Right renal pelvis (tissue), 4 donors: Measurements from ENCODE around the gene AKR7A2. TPM values are rescaled to one million over a fixed set of nuclear protein-coding genes. Genes with fewer than 3 reads are reported as not detected.

ENCODE experiments used
- DNase-seq, 4 donors: peaks; one replicate each; pipeline ENCODE4 v3.0.0-alpha.2; 2013; ENCODE audit warnings: low read depth in 4 of 4, low spot score in 3 of 4, missing footprints in 1 of 4
- polyA plus RNA-seq, 4 donors: library from polyadenylated mRNA; unstranded; fragments of 120-200 nt; gene quantifications; one replicate each; pipeline ENCODE4 v1.2.1, GENCODE V29; 2013; ENCODE audit not compliant: insufficient read length in 4 of 4

Gene AKR7A2
- 100 to 1,000 TPM in 1 of 4 donors, 10 to 100 TPM in 3; 80.6 to 103 (median 85.7) TPM for polyA plus RNA-seq

DNA sequence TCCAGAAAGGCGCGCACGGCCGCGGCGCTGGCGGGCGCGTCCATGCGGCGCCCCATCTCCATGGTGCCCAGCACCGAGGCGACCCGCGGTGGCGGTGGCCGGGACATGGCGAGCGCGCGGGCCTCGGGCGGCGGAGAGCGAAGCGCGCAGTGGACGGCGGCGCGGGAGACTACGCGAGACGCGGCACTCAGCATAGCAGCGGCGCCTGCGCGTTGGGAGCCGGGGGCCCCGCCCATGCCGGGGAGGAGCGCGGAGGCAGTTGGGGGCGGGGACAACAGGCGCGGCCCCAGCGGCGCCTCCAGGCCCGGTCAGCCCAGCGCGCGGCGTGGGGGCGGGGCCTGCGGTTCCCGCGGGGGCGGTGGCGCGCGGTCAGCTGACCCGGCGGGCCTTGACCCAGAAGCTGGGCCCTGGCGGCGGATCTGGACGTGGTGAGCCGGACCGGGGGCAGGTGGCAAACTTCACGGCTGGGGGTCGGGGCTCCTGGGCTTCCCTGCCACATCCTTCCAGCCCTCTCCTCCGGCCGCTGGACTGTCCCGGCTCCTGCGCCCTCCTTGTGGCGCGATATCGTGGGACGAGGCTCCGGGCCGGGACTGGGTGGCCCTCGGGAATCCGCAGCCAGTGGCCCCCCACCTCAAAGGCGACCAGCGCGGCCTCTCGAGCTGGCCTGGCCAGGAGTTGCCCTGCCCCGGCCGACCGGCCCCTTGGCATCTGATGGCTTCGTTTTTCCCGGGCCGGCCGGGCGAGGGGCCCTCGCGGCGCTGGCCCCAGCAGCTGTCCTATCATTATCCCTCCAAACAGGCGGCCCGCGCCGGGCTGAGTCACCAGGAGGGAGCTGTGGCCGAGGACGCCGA, at the start of gene AKR7A2, which contains the start of gene SLC66A1:
Gene AKR7A2 (minus strand): TSS at position 214 of the 851 bp plus-strand sequence. CDS start 20 bp downstream, at position 194.
Gene SLC66A1 (plus strand): TSS at position 396 of the 851 bp plus-strand sequence. CDS start 5,352 bp downstream, outside the sequence.
- peak; percentile 84 to 91 (median 90) for DNase-seq

DNA sequence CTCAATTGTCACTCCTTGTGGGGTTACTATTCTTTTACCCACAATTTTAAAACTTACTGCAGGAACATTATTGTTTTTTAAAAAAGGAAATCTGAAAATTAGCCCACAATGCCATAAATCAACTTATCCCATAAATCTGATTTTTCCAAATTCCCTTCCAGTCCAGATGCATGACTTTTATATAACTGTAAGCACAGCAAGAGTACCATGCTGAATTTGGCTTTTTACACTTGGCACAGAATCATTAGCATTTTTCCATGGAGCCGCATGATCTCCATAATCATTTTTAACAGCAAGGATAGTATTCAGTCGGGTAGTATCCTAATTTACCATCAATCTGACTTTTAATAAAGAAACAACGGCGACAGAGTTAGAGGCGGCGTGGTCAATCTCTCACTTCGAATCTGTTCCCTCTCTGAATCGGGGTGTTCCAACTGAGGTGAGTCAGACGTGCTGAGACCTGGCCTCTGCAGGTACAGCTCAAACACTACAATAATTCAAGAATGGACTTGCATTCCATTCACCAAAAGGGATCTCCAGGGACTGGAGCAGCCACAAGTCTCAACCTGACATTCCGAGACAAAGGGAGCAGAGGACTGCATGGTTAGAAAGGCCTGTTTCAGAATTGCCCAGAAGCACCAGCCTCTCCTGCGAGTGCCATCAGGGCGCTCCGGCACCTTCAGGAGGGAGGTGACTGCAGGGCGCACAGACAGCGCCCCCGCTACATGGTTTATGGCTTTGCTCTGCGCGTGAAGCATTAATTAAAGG, 49.1 kb upstream of the AKR7A2 start:
- DNase-seq = no peak

DNA sequence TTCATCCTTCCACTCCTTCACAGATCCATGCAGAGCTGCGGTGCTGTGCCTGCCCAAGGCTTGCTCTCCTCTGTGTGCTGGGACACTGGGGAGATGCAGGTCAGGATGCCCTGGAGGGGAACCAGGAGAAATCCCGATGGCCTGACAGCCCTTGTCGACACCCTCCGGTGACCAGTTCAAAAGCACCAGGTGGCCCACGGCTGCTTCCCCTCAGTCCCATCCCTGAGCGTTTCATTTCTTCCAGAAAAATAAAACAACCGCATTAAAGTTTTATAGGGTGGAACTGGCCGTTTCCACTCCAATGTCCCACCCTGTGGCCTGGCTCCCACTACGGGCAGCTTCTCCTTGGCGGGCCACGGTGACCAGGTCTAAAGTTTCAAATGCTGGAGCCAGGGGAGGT, 48.5 kb upstream of the AKR7A2 start:
- DNase-seq = no peak

DNA sequence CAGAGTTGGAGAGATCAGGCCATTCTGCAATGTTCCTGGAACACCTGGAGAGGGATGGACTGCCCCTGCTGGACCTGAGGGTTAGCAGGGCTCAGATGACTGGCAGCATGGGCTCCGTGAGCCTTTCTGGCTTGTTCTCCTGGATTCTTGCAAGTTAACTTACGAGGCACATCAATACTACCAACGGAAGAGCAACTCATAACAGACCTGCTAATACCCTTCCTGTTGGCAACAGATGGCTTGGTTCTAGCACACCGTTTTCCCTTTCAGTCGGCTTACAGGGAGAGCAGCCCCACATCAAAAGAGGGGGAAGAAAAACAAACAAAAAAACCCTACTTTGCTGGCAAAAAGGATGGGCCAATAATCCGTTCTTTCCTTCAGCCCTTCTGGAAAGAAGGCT, 48.1 kb upstream of the AKR7A2 start:
- no peak for DNase-seq

DNA sequence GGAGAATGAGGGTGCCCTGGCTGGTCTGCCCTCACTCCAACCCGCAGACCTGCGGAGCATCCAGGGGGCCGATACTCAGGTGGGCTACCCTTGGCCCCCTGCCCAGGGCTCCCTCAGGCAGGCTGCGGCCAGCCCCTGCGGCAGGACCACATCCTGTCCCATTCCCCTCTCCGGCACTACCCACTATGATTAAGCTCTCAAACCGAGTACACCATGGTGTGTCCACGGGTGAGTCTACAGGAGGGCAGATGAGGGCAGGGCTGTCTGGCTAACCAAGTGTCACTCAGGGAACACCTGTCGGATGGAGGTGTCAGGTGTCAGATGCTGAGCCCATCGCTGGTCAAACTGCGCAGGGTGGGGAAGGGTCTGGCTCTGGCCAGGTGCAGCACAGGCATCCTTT, 47.4 kb upstream of the AKR7A2 start:
- no peak for DNase-seq

DNA sequence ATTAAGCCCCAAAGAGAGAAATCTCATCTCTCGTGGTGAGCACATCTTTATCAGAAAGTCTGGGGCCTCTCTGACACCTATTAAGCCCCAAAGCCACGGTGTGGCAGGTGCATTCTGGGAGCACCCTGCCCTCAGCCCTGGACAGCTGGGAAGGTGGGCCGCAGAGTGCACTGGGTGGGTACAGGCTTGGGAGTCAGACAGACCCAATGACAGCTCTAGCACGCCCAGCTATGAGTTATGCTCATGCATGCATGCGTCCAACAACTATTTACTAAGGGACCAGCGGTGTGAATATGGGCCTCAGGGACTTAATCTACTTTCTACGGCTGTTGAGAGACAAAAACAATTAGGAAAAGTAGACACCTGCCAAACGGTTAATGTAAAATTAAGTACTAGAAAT, 46.8 kb upstream of the AKR7A2 start:
- DNase-seq = no peak

DNA sequence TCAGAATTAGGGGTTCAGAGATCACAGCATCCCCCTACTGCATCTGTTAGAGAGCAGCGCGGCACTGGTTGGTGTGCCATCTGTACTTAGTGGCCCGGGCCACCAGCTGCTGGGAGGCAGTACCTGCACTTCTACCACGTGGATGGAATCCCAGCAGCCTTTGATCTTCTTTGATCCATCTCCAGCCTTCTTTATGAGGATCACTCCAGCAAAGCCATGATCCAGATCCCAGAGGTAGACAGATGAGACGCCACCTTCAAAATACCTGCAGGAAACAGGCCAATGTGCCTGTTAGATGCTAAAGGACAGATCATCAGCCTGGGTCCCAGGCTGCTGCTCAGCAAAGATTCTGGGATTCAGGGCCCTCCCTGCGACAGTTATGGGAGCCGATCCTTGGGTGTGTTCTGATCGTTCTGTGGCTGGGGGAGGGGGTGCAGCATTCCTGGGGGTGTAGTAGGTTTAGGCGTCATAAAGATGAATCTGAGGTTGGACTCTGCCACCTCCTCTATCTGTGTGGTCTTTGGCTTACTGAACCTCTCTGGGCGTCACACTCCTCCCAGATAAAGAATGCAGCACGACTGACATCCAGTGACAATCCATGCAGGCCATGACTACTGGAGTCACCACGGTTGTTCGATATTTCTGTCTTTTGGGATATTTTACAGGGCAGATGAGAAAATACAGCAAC, 45.5 kb upstream of the AKR7A2 start:
- no peak for DNase-seq

DNA sequence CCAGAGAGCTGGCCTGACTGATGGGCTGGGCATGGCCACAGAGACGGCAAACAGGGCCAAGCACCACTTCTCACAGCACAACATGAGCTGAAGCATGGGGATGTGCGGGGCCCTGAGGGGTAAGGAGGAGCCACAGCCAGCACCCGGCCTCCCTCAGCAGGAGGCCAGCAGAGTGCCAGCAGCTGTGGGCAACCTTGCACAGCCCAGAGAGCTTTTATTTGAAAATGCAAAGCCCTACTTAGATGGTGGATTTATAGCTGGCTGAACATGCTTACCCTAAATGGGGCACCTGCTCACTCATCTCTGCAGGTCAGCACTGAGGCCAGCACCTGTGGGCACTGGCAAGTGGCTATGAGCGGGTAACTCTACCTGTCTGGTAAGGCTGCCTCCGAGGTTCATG, 44.3 kb upstream of the AKR7A2 start:
- no peak for DNase-seq

DNA sequence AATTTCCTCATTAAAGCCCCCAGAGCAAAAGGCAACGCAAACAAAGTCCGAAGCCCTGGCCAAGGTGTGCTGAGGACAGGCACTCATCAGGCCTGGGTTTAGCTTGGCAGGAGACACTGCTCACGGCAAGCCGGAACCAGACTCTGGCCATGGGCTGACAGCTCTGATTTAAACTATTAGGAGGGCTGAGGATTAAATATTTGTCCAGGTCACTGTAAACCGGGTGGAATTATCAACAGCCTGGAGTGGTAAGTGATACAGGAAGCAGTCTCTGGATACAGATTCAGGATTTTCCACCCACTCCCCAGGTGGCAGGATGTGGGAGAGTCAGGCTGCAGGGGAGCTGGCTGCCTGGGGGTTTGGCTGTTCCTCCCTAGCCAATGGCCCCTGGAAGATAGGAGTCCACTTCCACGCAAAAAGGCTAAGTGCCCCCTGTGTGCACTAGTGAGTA, 42.6 kb upstream of the AKR7A2 start:
- DNase-seq = no peak

DNA sequence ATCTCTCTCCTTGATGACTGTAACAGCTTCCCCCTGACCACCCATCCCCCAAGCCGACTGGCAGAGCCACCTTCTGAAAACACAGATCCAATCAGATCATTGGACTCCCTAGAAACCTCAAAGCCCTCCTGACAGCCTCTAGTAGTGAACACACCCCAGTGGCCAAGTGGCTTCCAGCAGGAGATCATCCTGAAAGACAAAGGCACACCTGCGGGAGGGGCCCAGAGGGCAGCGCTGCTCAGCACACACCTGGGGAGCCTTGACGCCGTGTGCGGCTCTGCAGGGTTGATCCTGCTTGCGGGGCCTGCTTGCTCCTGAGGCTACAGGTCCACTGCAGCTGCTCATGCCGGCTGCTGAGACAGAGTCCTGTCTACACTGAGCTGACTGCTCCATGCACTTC, 41.7 kb upstream of the AKR7A2 start:
- DNase-seq = no peak

DNA sequence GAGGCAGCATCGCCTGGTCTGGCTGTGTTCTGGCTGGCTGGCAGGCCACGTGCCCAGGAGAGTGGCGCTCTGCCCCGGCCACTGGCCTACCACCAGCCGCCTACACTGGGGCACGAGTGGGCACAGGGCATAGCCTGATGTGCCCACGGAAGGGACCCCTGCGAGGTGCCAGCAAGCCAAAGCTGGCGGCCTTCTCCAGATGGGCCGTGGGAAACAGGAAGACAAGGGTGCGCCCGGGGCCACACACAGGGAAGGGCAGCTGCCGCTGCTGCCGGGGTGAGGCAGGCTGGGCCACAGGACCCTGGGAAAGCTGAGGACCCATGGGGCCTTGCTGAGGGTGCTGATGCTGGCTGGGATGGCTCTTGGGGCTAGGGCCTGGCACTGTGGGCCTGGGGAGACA, 40.9 kb upstream of the AKR7A2 start:
- DNase-seq = no peak

DNA sequence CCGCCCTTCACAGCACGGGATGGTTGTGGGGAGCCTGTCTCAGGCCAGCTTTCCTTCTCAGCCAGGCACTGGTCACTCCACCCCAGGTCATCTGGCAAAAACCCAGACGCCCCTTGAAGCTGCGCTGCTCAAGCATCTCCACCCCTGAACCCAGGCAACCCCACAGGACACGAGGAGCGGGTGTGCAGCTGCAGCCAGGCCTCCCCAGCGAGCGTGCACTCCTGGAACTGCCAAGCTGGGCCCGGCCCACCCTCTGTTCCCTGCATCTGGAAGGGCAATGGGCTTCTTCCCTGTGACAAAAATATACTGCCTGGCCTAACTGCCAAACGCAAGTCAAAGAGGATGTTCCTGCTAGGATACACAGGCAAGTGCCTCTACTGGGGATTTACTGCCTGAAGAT, 39.9 kb upstream of the AKR7A2 start:
- DNase-seq = no peak

DNA sequence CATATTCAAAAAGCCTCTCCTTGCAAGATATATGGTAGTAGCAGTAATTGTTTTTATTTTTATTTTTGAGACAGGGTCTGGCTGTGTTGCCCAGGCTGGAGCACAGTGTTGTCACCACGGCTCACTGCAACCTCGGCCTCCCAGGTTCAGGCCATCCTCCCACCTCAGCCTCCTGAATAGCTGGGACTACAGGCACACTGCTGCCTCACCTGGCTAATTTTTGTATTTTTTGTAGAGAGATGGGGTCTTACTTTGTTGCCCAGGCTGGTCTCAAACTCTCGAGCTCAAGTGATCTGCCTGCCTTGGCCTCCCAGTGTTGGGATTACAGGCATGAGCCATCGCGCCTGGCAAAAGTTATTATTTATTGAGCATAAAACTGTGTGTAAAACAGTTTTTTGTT, 38.6 kb upstream of the AKR7A2 start:
- no peak for DNase-seq

DNA sequence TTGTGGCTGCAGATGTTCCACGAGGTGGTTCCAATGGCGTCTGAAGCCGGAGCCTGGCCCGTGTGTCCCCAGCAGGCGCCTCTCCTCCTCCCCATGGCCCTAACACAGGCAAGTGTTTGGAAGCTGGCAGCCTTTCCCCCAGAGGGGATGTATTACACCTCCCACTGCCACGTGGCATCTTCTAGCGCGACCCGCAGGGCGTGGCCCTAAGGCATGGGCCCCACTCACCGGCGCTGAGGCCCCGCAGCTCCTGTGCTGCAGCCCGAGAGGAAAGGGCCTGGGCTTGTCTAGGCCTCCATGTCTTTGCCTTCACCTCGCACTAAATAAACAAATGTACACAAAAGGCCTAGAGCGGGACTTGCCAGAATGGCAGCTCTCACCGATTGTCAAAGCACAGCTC, 38.1 kb upstream of the AKR7A2 start:
- DNase-seq = no peak

DNA sequence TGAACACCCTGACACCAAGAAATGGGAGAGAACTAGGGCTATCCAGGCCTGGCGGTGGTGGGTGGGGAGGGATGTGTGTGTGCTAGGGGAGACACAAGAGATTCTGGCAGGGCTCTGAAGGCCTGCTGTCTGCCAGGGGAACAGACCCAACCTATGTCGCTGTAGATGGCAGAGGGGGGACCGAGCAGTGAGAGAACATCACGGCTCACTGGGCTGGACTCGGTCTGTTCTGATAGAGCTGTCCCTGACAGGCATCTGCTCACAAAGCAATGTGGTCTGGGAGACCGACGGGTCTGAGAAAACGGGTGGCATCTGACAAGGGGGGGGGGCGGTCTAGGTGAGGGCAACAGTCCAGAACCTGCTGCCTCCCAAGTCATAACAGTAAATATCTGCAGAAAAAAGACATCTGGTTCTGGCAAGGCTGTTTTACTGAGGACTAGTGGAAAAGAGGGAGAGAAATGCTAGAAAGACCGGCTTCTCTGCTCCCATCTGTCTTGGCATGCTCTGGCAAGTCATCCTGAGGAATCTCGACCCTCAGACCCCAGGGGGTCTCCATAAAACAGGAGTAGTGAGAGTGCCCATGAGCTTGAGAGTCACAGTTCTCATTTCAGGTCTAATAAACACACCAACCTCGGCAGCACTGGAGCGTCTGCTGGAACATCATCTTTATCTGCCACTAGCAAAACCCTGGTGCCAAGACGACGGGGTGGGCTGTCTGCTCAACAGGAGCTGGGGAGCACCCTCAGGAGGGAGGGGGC, 36.7 kb upstream of the AKR7A2 start:
- no peak for DNase-seq

DNA sequence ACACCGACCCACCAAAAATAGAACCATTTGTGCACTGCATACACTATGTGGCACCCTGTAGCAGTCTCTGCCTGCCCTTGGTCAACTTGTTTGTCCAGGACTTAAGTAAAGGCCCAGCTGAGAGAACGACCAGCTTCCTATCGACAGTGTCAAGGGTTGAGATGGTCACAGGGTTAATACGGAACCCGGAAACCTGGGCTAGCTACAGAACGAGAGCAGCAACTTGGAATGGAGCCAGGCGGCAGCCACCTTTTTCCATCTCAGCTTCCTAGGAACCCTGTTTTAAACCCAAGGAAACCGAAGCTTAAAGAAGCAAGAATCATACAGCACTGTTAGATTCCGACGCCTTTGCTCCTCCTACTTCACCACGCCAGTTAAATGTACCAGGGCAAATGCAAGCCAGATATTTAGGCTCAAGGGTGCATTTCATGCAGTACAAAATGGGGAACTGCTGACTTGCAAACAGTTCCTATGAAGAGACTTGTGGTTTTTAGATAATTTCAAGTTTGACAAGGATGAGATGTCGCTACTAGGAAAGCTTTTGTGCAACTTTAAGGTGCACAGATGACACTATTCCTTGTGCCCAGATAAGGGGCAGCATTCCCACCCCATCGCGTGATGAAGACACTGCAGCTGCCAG, 35.7 kb upstream of the AKR7A2 start:
- no peak for DNase-seq

DNA sequence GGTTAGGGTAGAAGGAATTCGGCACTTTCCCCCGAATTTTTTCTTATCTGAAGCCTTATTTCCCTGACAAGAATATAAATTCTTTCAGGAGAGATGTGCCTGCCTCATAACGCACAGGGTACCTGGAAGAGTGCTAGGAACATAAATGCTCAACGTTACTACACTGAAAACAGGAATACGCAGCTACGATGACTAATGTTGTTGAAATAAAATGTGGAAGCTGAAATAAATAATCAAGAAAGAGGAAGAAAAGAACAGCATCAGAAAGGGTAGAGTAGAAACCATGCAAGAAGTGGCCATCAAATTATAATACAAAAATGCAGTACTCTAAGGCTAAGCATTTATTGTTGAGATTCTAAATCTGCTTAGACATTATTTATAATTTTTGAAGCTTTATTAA, 34.1 kb upstream of the AKR7A2 start:
- no peak for DNase-seq

DNA sequence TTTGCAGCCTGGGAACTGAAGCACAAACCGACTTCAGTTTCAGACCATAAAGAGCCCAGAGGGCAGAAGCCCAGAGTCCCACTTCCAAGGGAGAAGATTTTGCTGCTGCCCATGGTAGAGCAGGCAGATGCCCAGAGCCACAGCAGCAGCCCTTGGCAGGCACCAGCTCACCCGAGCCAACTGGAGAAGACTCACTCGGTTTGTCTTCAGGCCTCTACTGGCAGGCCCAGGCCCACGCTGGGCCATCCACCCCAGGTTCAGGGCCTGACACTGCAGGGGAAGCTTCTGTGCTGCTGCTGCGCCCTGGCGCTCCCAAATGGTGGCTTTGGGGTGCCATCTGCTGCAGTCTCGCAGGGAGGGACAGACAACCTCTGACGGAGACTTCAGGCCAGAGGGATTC, 33.4 kb upstream of the AKR7A2 start:
- no peak for DNase-seq

DNA sequence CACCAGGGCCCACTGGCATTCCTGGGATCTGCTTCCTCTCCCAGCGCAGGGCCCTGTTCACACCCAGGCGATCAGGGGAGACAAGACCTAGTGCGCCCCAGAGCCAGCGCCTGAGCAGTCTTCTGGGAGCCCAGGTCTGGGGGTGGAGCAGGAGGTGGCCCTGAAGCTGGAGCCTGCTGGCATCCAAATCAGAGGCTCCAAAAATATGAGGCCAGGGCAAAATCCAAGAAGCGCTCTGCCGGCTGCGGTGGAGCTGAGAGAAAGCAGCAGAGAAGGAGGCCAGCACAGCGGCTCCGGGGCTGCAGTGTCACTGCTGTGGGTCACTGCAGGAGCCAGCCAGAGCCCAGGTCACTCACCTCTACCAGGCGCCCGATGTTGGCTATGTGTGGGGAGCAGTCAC, 32.9 kb upstream of the AKR7A2 start:
- DNase-seq = no peak

DNA sequence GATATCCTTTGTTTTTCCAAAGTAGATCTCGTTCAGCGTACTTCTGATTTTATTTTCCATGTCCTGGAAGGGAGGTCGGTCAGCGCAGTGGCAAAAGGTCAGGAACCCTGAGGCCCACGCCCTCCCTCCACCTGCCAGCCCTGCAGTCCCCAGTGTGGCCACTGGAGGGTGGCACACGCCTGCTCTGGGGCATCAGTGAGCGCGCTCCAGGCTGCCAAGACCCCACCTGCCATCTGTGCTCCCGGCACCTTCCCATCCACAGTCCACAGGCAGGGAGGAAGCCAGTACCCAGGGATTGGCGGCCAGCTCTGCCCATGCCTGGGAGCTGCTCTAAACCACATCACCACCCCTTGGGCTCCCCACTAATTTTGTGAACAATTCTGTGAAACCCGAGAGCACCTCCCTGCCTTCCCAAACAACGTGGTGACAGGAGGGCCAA, 32.4 kb upstream of the AKR7A2 start:
- no peak for DNase-seq
